ENCODE data around the gene MYOM1.

GRCh38 chr18:3172097-3172496 lies 47.7 kb downstream of the MYOM1 start:
- TF ChIP-seq CTCF (IDR thresholded peaks at IDR 0.05; ENCODE audit: low read depth, low read length, poor library complexity, severe bottlenecking) = no peak
- TF ChIP-seq EZH2phosphoT487 (IDR thresholded peaks at IDR 0.05; ENCODE audit: borderline replicate concordance, low read length) = no peak

All from DOHH2 (cell line).